ENCODE measurements around the gene NOL11.

The NOL11 gene

DNA sequence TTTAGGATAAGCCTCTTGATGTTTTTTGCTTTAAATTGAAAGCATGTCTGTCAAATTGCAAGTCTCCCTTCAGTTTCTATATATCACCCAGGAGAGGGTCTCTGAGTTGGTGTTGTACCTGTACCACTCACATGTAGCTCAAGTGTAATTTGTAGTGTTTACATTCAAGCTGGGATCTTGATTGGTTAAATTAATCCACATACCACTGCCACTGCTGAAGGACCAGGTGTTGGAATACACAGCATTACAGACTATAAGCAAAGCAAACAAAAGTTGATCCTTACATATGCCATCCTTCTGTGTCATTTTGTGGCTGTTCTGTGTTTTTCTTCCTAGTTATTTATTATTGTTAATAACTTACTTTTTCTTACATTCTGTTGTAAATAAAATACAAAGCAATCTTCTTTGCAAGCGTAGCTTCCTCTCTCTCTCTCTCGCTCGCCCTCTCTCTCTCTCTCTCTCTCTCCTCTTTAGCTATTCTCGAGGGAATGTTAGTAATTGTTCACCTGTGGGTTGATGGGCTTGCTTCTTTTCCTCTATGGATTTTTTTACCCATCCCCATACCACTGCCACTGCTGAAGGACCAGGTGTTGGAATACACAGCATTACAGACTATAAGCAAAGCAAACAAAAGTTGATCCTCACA, 20.8 kb upstream of the NOL11 start:
- no peak overlapping the region for H3K4me3 ChIP-seq (ENCODE audit: low read depth, low read length)

GRCh38 chr17:67700037-67700724, 17.6 kb upstream of the NOL11 start:
- no peaks in the 10 kb centered on the region for H3K9me3 ChIP-seq (ENCODE audit: control insufficient read depth, insufficient read depth, low read depth, low read length)
- TF ChIP-seq ZNF146 (tag by site-specific recombination; IDR thresholded peaks at IDR 0.05) (no peak), KLF10 (tag by site-specific recombination; IDR thresholded peaks at IDR 0.05) (no peak), EGR2 (tag by site-specific recombination; IDR thresholded peaks at IDR 0.05; ENCODE audit: low read depth) (no peak)
- no peak overlapping the region for H3K27ac ChIP-seq (ENCODE audit: extremely low read depth, low read depth, low read length)
- POLR2A ChIA-PET: interaction anchor here (0.9 to 1.6 kb wide), 3 partner anchors 8 to 13 kb away, joined by 3 read pairs; no protein-coding TSS in a partner anchor
- no peaks in the 10 kb centered on the region for H3K4me1 ChIP-seq (ENCODE audit: control insufficient read depth, insufficient read depth, low read length)
- H3K4me3 ChIP-seq (ENCODE audit: low read depth, low read length): no peak overlapping the region
- no peaks in the 10 kb centered on the region for H3K36me3 ChIP-seq (ENCODE audit: control insufficient read depth in 2 of 2, insufficient read depth in 1 of 2, low read length in 2 of 2)
- CTCF ChIA-PET: interaction anchor here (0.7 to 4.1 kb wide), 6 partner anchors 10 to 482 kb away, joined by 3 to 19 read pairs (median 6); no protein-coding TSS in a partner anchor

More for the DNA sequence above, 20.8 kb upstream of the NOL11 start:
- ChIA-PET POLR2A (interaction anchor here (1.8 kb wide), 1 partner anchor 21 kb away, joined by 6 read pairs; the partner anchor contains the start of gene NOL11), CTCF (interaction anchor here (0.8 to 5.8 kb wide), 3 partner anchors 10 to 323 kb away, joined by 3 to 32 read pairs (median 6); no protein-coding TSS in a partner anchor)
- Histone ChIP-seq H3K9me3 (ENCODE audit: control insufficient read depth, insufficient read depth, low read depth, low read length) (no peaks in the 10 kb centered on the region), H3K36me3 (ENCODE audit: control insufficient read depth in 2 of 2, insufficient read depth in 1 of 2, low read length in 2 of 2) (no peaks in the 10 kb centered on the region; a peak in 1 of 3 replicates), H3K27ac (ENCODE audit: extremely low read depth, low read depth, low read length) (no peak overlapping the region), H3K4me1 (ENCODE audit: control insufficient read depth, insufficient read depth, low read length) (no peaks in the 10 kb centered on the region)
- TF ChIP-seq SCRT2 (tag by site-specific recombination; IDR thresholded peaks at IDR 0.05): 0 out of 2 replicates have a peak, but pooled peaks have one; percentile 11
- TF ChIP-seq ZNF596 (tag by site-specific recombination; IDR thresholded peaks at IDR 0.05): peak; percentile 57; the same call in 1 of the 2 replicates
- TF ChIP-seq, protein P1, sequence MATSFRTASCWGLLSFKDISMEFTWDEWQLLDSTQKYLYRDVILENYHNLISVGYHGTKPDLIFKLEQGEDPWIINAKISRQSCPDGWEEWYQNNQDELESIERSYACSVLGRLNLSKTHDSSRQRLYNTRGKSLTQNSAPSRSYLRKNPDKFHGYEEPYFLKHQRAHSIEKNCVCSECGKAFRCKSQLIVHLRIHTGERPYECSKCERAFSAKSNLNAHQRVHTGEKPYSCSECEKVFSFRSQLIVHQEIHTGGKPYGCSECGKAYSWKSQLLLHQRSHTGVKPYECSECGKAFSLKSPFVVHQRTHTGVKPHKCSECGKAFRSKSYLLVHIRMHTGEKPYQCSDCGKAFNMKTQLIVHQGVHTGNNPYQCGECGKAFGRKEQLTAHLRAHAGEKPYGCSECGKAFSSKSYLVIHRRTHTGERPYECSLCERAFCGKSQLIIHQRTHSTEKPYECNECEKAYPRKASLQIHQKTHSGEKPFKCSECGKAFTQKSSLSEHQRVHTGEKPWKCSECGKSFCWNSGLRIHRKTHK (tag by site-specific recombination; IDR thresholded peaks at IDR 0.05): peak; percentile 55; the same call in 1 of the 2 replicates
- TF ChIP-seq ZNF426 (tag by site-specific recombination; IDR thresholded peaks at IDR 0.05): no peak

- Histone ChIP-seq H3K27ac (ENCODE audit: extremely low read depth, low read depth, low read length) (no peak overlapping the region), H3K9me3 (ENCODE audit: control insufficient read depth, insufficient read depth, low read depth, low read length) (no peaks in the 10 kb centered on the region), H3K4me3 (ENCODE audit: low read depth, low read length) (no peak overlapping the region), H3K36me3 (ENCODE audit: control insufficient read depth in 2 of 2, insufficient read depth in 1 of 2, low read length in 2 of 2) (no peaks in the 10 kb centered on the region), H3K4me1 (ENCODE audit: control insufficient read depth, insufficient read depth, low read length) (no peaks in the 10 kb centered on the region)
- CTCF ChIA-PET: interaction anchor here (0.5 to 4.1 kb wide), 6 partner anchors 11 to 482 kb away, joined by 4 to 19 read pairs (median 6); no protein-coding TSS in a partner anchor
- POLR2A ChIA-PET: interaction anchor here (0.6 to 0.9 kb wide), 2 partner anchors 12 to 298 kb away, joined by 3 read pairs; no protein-coding TSS in a partner anchor
- TF ChIP-seq ZNF146 (tag by site-specific recombination; IDR thresholded peaks at IDR 0.05) (peak; percentile 98), IKZF3 (tag by site-specific recombination; IDR thresholded peaks at IDR 0.05) (no peak), ZNF747 (tag by site-specific recombination; IDR thresholded peaks at IDR 0.05) (no peak), GLI4 (tag by site-specific recombination; IDR thresholded peaks at IDR 0.05) (no peak), ZNF558 (tag by site-specific recombination; IDR thresholded peaks at IDR 0.05) (no peak), ZNF239 (tag by site-specific recombination; IDR thresholded peaks at IDR 0.05) (no peak)
- TF ChIP-seq, protein P2, sequence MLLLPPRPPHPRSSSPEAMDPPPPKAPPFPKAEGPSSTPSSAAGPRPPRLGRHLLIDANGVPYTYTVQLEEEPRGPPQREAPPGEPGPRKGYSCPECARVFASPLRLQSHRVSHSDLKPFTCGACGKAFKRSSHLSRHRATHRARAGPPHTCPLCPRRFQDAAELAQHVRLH (tag by site-specific recombination; IDR thresholded peaks at IDR 0.05): peak; percentile 70; the same call in 1 of the 2 replicates
- TF ChIP-seq, protein P3, sequence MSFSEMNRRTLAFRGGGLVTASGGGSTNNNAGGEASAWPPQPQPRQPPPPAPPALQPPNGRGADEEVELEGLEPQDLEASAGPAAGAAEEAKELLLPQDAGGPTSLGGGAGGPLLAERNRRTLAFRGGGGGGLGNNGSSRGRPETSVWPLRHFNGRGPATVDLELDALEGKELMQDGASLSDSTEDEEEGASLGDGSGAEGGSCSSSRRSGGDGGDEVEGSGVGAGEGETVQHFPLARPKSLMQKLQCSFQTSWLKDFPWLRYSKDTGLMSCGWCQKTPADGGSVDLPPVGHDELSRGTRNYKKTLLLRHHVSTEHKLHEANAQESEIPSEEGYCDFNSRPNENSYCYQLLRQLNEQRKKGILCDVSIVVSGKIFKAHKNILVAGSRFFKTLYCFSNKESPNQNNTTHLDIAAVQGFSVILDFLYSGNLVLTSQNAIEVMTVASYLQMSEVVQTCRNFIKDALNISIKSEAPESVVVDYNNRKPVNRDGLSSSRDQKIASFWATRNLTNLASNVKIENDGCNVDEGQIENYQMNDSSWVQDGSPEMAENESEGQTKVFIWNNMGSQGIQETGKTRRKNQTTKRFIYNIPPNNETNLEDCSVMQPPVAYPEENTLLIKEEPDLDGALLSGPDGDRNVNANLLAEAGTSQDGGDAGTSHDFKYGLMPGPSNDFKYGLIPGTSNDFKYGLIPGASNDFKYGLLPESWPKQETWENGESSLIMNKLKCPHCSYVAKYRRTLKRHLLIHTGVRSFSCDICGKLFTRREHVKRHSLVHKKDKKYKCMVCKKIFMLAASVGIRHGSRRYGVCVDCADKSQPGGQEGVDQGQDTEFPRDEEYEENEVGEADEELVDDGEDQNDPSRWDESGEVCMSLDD (tag by site-specific recombination; IDR thresholded peaks at IDR 0.05): no peak
Measured at GRCh38 chr17:67700725-67701119, 17.0 kb upstream of the NOL11 start.
